ENCODE results near the gene URM1.

DNA sequence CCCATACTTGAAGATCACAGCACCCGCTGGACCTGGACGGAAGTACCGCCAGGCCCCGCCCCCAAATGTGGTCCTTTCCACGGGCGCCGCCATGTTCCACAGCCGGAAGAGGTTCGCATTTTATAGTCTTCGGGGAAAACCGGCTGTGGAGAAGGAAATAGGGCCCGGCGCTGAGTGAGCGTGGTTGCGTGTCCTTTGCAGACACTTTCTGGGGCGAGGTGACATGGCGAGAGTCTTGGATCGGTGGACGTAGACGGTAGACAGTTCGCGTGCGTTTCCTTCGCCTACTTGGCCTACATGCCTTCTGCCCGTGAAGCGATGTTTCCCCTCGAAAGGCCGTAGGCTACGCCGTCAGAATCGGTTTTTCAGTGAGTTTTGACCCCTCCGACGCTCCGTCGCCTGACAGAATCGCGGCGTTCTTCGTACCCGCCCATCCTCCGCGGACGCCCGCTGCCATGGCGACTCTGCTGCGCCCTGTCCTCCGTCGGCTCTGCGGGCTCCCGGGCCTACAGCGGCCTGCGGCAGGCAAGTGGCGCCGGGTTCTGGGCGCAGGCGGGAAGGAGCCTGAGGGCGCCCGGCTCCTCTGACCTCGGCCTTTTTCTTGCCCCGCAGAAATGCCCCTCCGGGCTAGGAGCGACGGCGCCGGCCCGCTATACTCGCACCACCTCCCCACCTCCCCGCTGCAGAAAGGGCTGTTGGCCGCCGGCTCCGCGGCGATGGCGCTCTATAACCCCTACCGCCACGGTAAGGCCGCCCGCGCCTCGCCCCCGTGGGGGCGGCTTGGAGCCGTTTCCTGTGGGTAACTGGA, 48.6 kb upstream of the URM1 start, which contains the start of the genes COQ4 and TRUB2:
- TF ChIP-seq, protein P1, sequence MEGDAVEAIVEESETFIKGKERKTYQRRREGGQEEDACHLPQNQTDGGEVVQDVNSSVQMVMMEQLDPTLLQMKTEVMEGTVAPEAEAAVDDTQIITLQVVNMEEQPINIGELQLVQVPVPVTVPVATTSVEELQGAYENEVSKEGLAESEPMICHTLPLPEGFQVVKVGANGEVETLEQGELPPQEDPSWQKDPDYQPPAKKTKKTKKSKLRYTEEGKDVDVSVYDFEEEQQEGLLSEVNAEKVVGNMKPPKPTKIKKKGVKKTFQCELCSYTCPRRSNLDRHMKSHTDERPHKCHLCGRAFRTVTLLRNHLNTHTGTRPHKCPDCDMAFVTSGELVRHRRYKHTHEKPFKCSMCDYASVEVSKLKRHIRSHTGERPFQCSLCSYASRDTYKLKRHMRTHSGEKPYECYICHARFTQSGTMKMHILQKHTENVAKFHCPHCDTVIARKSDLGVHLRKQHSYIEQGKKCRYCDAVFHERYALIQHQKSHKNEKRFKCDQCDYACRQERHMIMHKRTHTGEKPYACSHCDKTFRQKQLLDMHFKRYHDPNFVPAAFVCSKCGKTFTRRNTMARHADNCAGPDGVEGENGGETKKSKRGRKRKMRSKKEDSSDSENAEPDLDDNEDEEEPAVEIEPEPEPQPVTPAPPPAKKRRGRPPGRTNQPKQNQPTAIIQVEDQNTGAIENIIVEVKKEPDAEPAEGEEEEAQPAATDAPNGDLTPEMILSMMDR (IDR thresholded peaks at IDR 0.05; ENCODE audit: low read length) = no peak
- TF ChIP-seq EZH2 (optimal IDR thresholded peaks at IDR 0.05; ENCODE audit: low read depth, low read length) = no peak
- TF ChIP-seq EZH2phosphoT487 (IDR thresholded peaks at IDR 0.05; ENCODE audit: low read length) = no peak
